A549 (cell line): ENCODE measurements around the gene FAM98C.

Source experiments
- HDAC2 ChIP-seq: fragments of 200-600 bp; sonication (generic); IDR thresholded peaks from 2 replicates; pipeline ENCODE4 v1.6.1; 2016
- TF ChIP-seq, protein P1 (sequence below): IDR thresholded peaks from 2 replicates; pipeline ENCODE4 v1.6.1; 2012

DNA sequence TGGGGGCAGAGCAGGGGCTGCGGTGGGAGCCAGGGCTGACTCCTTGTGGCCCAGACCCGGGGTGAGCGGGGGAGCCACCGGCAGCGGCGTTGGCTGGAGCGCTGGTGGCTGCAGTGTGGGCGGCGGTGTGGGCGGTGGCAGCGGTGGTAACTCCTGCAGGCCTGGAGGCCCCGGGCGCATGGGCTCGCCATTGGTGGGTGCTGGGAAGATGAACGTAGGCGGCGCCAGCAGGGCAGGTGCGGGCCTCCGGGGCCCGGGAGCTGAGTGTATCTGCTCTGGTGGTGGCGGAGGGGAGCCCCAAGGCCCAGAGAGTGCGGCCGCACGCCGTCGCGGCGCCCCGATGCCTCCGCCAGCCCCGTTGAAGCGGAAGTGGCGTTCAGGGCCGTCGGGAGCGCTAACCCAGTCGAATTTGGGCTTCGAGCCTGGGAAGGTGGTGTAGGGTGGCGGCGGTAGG, 17.1 kb upstream of the FAM98C start:
- TF ChIP-seq, protein P1, sequence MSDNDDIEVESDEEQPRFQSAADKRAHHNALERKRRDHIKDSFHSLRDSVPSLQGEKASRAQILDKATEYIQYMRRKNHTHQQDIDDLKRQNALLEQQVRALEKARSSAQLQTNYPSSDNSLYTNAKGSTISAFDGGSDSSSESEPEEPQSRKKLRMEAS: no peak
- TF ChIP-seq HDAC2: no peak
